Hepatocyte (in vitro differentiated cells): ENCODE measurements around the gene KRTDAP. TPM values are rescaled to one million over a fixed set of nuclear protein-coding genes. Genes with fewer than 3 reads are reported as not detected.

Source experiments
- DNase-seq: peaks from one replicate; pipeline ENCODE4 v3.0.0-alpha.2; 2016; ENCODE audit warnings: low spot score
- H2AFZ ChIP-seq: fragments of 200-600 bp; sonication (generic); 2 replicates; pipeline ENCODE4 v1.6.0; 2016; ENCODE audit warnings: antibody characterized with exemption, mild to moderate bottlenecking
- H3K27ac ChIP-seq: fragments of 200-600 bp; sonication (generic); 2 replicates; pipeline ENCODE4 v1.5.1; 2016; ENCODE audit warnings: mild to moderate bottlenecking
- H3K27me3 ChIP-seq: fragments of 200-600 bp; sonication (generic); 2 replicates; pipeline ENCODE4 v1.6.1; 2016
- H3K36me3 ChIP-seq: fragments of 200-600 bp; sonication (generic); replicated peaks from 2 replicates; pipeline ENCODE4 v1.5.1; 2016; ENCODE audit warnings: low read depth; ENCODE audit not compliant: insufficient read depth
- H3K4me1 ChIP-seq: fragments of 200-600 bp; sonication (generic); 2 replicates; pipeline ENCODE4 v1.5.1; 2016; ENCODE audit warnings: mild to moderate bottlenecking, moderate library complexity; ENCODE audit not compliant: insufficient read depth
- H3K4me2 ChIP-seq: fragments of 200-600 bp; sonication (generic); 2 replicates; pipeline ENCODE4 v1.6.0; 2016
- H3K4me3 ChIP-seq: fragments of 200-600 bp; sonication (generic); 2 replicates; pipeline ENCODE4 v1.5.1; 2016; ENCODE audit warnings: mild to moderate bottlenecking
- H3K79me2 ChIP-seq: fragments of 200-600 bp; sonication (generic); 2 replicates; pipeline ENCODE4 v1.6.0; 2017; ENCODE audit warnings: mild to moderate bottlenecking
- H3K9me2 ChIP-seq: fragments of 200-600 bp; sonication (generic); replicated peaks from 2 replicates; pipeline ENCODE4 v1.6.0; 2017; ENCODE audit warnings: mild to moderate bottlenecking; ENCODE audit not compliant: insufficient read depth
- H3K9me3 ChIP-seq: fragments of 200-600 bp; sonication (generic); 2 replicates; pipeline ENCODE4 v1.5.1; 2016; ENCODE audit warnings: low read depth, mild to moderate bottlenecking
- H4K20me1 ChIP-seq: fragments of 200-600 bp; sonication (generic); 2 replicates; pipeline ENCODE4 v1.6.0; 2016; ENCODE audit warnings: mild to moderate bottlenecking; ENCODE audit not compliant: insufficient read depth, poor library complexity, severe bottlenecking
- CTCF ChIP-seq: fragments of 200-600 bp; sonication (generic); IDR thresholded peaks from 2 replicates; pipeline ENCODE4 v1.5.1; 2016; ENCODE audit warnings: antibody characterized with exemption, mild to moderate bottlenecking; ENCODE audit not compliant: poor library complexity
- EZH2 ChIP-seq: fragments of 200-600 bp; sonication (generic); IDR thresholded peaks from 2 replicates; pipeline ENCODE4 v1.6.1; 2016; ENCODE audit warnings: antibody characterized with exemption, mild to moderate bottlenecking, borderline replicate concordance
- EZH2phosphoT487 ChIP-seq: fragments of 200-600 bp; sonication (generic); IDR thresholded peaks from one replicate; pipeline ENCODE4 v1.6.1; 2018; ENCODE audit warnings: antibody characterized with exemption, mild to moderate bottlenecking, low read depth, moderate library complexity; ENCODE audit not compliant: unreplicated experiment, severe bottlenecking
- WGBS: methylation state at CpG from one replicate; pipeline ENCODE4 v1.1.6; 2016; ENCODE audit warnings: low lambda C conversion rate; ENCODE audit errors: missing lambda C conversion rate; 5-methylcytosine and 5-hydroxymethylcytosine counted together
- polyA plus RNA-seq: library from polyadenylated mRNA; unstranded; fragments of >200 nt; fragmentation: Nextera tagmentation; extraction: Ambion mirVana; gene quantifications from 2 replicates; pipeline ENCODE4 v1.2.1, GENCODE V29; 2016
- total RNA-seq: library from RNA; depleted of rRNA; stranded (reverse); fragments of >200 nt; gene quantifications from 2 replicates; pipeline ENCODE4 v1.2.3, GENCODE V29; 2014

Gene KRTDAP
- total and polyA plus RNA-seq, 2 experiments from 2014 or later, result 0.97 to 1.6 TPM

- no peaks in the 10 kb centered on the region for H3K4me1 ChIP-seq
- H4K20me1 ChIP-seq, result no peaks in the 10 kb centered on the region
- peaks cover 7% of the 10 kb centered on the region for H3K27me3 ChIP-seq
- no peaks in the 10 kb centered on the region for H3K79me2 ChIP-seq
- WGBS, result 71% methylated on average over 4 of the region's 4 CpGs
- H3K36me3 ChIP-seq, result no peaks in the 10 kb centered on the region
- H3K4me3 ChIP-seq, result no peak overlapping the region
- no peak overlapping the region for H3K27ac ChIP-seq
- H3K9me3 ChIP-seq, result no peaks in the 10 kb centered on the region
- H2AFZ ChIP-seq, result no peak overlapping the region
- no peaks in the 10 kb centered on the region for H3K9me2 ChIP-seq
- no peak for DNase-seq
- TF ChIP-seq EZH2 (no peak), CTCF (no peak), EZH2phosphoT487 (no peak)
- H3K4me2 ChIP-seq, result no peak overlapping the region
Observed at GRCh38 chr19:35525873-35526272, 35.6 kb upstream of the KRTDAP start.

- no peaks in the 10 kb centered on the region for H3K4me1 ChIP-seq
- H3K4me3 ChIP-seq, result no peak overlapping the region
- DNase-seq, result no peak
- TF ChIP-seq EZH2, result no peak
- TF ChIP-seq EZH2phosphoT487, result no peak
- TF ChIP-seq CTCF, result no peak
- no peaks in the 10 kb centered on the region for H4K20me1 ChIP-seq
- no peak overlapping the region for H2AFZ ChIP-seq
- peaks cover 7% of the 10 kb centered on the region for H3K27me3 ChIP-seq
- H3K9me3 ChIP-seq, result no peaks in the 10 kb centered on the region
- 16% methylated on average over 10 of the region's 11 CpGs for WGBS
- H3K4me2 ChIP-seq, result no peak overlapping the region
- no peaks in the 10 kb centered on the region for H3K79me2 ChIP-seq
- no peaks in the 10 kb centered on the region for H3K36me3 ChIP-seq
- H3K9me2 ChIP-seq, result no peaks in the 10 kb centered on the region
- no peak overlapping the region for H3K27ac ChIP-seq
Observed at GRCh38 chr19:35524181-35524837, 34.0 kb upstream of the KRTDAP start.

GRCh38 chr19:35522745-35523327 lies 32.6 kb upstream of the KRTDAP start:
- Histone ChIP-seq H3K27ac (no peak overlapping the region), H3K4me2 (no peak overlapping the region), H4K20me1 (no peaks in the 10 kb centered on the region), H3K9me2 (no peaks in the 10 kb centered on the region), H3K4me3 (no peak overlapping the region), H3K4me1 (no peaks in the 10 kb centered on the region), H3K9me3 (no peaks in the 10 kb centered on the region), H3K36me3 (no peaks in the 10 kb centered on the region), H3K27me3 (peaks cover 7% of the 10 kb centered on the region), H3K79me2 (no peaks in the 10 kb centered on the region), H2AFZ (no peak overlapping the region)
- 78% methylated on average over 12 of the region's 12 CpGs for WGBS
- TF ChIP-seq CTCF (no peak), EZH2 (no peak), EZH2phosphoT487 (no peak)
- no peak for DNase-seq
